ENCODE data around the gene PTPRK.

Gene PTPRK

DNA sequence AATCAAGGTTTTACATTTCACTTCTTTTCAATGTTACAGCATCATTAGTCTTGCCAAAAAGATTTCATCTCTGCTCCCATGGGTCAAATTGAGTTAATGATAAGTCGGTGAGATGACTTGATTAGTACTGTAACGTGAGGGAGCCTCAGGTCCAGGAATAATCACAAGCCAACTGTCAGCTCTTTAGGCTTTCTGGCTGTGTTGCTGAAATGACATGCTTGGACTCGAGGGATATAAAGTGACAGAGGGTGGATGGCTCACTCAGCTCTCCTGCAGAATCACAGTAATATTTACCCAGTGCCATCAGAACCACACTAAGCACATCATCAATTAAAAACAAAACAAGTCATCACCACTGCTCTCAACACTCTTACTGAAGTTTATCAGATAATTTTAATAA lies 423.4 kb downstream of the PTPRK start:
- Histone ChIP-seq H3K4me2 (ENCODE audit: low read length, poor library complexity, severe bottlenecking) (no peak overlapping the region), H3K4me1 (ENCODE audit: control insufficient read depth, insufficient read depth, low read depth, low read length) (no peaks in the 10 kb centered on the region), H3K27ac (ENCODE audit: low read length, poor library complexity, severe bottlenecking) (no peak overlapping the region), H2BK5ac (ENCODE audit: low read depth, low read length, poor library complexity, severe bottlenecking) (no peak overlapping the region), H3K4ac (ENCODE audit: low read depth in 1 of 2, low read length in 2 of 2) (no peak overlapping the region), H3K27me3 (ENCODE audit: control insufficient read depth in 1 of 2, insufficient read depth in 1 of 2, low read length in 2 of 2) (no peaks in the 10 kb centered on the region), H2AFZ (ENCODE audit: low read depth, low read length) (no peak overlapping the region), H4K91ac (ENCODE audit: low read length) (peak overlapping the region; percentile 27), H3K23ac (ENCODE audit: low read length in 2 of 2) (no peak overlapping the region), H2AK5ac (ENCODE audit: low read length, severe bottlenecking) (no peak overlapping the region), H2BK12ac (ENCODE audit: low read length in 2 of 2) (no peak overlapping the region), H3K9ac (ENCODE audit: low read length) (no peak overlapping the region), H3K9me3 (ENCODE audit: control insufficient read depth, low read length) (no peaks in the 10 kb centered on the region), H3K14ac (ENCODE audit: low read length in 2 of 2) (no peak overlapping the region), H2BK15ac (ENCODE audit: low read depth, poor library complexity, severe bottlenecking) (no peak overlapping the region), H3K4me3 (ENCODE audit: insufficient read depth in 1 of 2, low read depth in 1 of 2, low read length in 2 of 2) (no peak overlapping the region), H3K36me3 (ENCODE audit: control insufficient read depth in 1 of 2, insufficient read depth in 2 of 2, low read depth in 1 of 2, low read length in 2 of 2) (no peaks in the 10 kb centered on the region), H2BK120ac (ENCODE audit: low read depth, low read length) (no peak overlapping the region), H4K8ac (ENCODE audit: low read length) (peak overlapping the region; percentile 41), H3K18ac (ENCODE audit: low read depth in 1 of 2, low read length in 2 of 2) (no peak overlapping the region), H3K79me1 (replicated peaks; ENCODE audit: low read length, poor library complexity, severe bottlenecking) (peaks cover 9% of the 10 kb centered on the region)
- 97% methylated on average over 3 of the region's 3 CpGs for WGBS
- DNase-seq: no peak

DNA sequence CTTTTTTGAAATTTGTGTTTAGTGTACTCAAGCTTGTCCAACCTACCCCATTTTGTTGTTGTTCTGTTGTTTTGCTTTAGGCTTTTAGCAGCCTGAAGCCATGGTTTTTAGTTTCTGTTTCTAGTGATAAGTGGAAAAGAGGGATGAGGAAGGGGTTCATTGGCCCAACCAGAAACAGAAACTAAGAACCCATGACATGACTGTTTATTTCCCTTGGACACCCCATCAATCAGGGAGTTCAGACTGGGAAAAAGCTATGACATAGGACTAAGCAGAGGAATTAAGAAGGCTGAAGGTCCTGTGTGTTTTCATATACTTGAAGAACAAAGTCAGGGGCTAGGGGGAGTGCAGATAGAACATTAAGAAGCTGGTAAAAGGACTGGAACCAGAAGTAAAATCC lies 425.0 kb downstream of the PTPRK start:
- Histone ChIP-seq H3K4me1 (ENCODE audit: control insufficient read depth, insufficient read depth, low read depth, low read length) (no peaks in the 10 kb centered on the region), H2BK120ac (ENCODE audit: low read depth, low read length) (no peak overlapping the region), H3K4me2 (ENCODE audit: low read length, poor library complexity, severe bottlenecking) (no peak overlapping the region), H3K9ac (ENCODE audit: low read length) (no peak overlapping the region), H3K36me3 (ENCODE audit: control insufficient read depth in 1 of 2, insufficient read depth in 2 of 2, low read depth in 1 of 2, low read length in 2 of 2) (no peaks in the 10 kb centered on the region), H3K18ac (ENCODE audit: low read depth in 1 of 2, low read length in 2 of 2) (no peak overlapping the region), H3K27me3 (ENCODE audit: control insufficient read depth in 1 of 2, insufficient read depth in 1 of 2, low read length in 2 of 2) (no peaks in the 10 kb centered on the region), H2BK5ac (ENCODE audit: low read depth, low read length, poor library complexity, severe bottlenecking) (no peak overlapping the region), H3K4ac (ENCODE audit: low read depth in 1 of 2, low read length in 2 of 2) (no peak overlapping the region), H4K8ac (ENCODE audit: low read length) (no peak overlapping the region), H3K9me3 (ENCODE audit: control insufficient read depth, low read length) (no peaks in the 10 kb centered on the region), H3K79me1 (replicated peaks; ENCODE audit: low read length, poor library complexity, severe bottlenecking) (peaks cover 11% of the 10 kb centered on the region), H2BK12ac (ENCODE audit: low read length in 2 of 2) (no peak overlapping the region), H3K23ac (ENCODE audit: low read length in 2 of 2) (no peak overlapping the region), H3K14ac (ENCODE audit: low read length in 2 of 2) (no peak overlapping the region), H2AK5ac (ENCODE audit: low read length, severe bottlenecking) (no peak overlapping the region), H2AFZ (ENCODE audit: low read depth, low read length) (no peak overlapping the region), H3K27ac (ENCODE audit: low read length, poor library complexity, severe bottlenecking) (no peak overlapping the region), H4K91ac (ENCODE audit: low read length) (no peak overlapping the region), H2BK15ac (ENCODE audit: low read depth, poor library complexity, severe bottlenecking) (no peak overlapping the region), H3K4me3 (ENCODE audit: insufficient read depth in 1 of 2, low read depth in 1 of 2, low read length in 2 of 2) (no peak overlapping the region)
- DNase-seq: peak; percentile 75

DNA sequence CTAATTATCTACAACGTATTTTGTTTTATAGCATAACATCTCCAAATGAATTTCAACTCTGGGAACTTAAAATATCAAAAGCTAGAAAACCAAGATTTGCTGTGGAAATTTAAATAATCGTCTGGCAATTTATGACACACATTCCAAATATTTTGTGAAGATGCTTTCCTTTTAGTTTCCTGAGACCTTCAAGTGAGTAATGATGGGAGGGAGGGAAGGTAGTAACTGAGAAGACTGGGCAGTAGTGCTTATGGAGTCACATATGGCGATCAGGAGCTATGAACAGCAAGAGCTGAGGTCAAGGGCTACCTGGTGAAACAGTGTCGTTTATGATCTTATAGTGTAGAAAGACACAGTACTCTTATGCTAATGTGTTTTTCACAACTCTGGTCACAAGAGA lies 441.4 kb downstream of the PTPRK start:
- Histone ChIP-seq H3K14ac (ENCODE audit: low read length in 2 of 2) (no peak overlapping the region), H3K36me3 (ENCODE audit: control insufficient read depth in 1 of 2, insufficient read depth in 2 of 2, low read depth in 1 of 2, low read length in 2 of 2) (peaks cover 0 to 19% of the 10 kb centered on the region in 2 experiments), H3K27ac (ENCODE audit: low read length, poor library complexity, severe bottlenecking) (no peak overlapping the region), H2AK5ac (ENCODE audit: low read length, severe bottlenecking) (no peak overlapping the region), H2BK12ac (ENCODE audit: low read length in 2 of 2) (no peak overlapping the region), H3K27me3 (ENCODE audit: control insufficient read depth in 1 of 2, insufficient read depth in 1 of 2, low read length in 2 of 2) (no peaks in the 10 kb centered on the region), H2AFZ (ENCODE audit: low read depth, low read length) (no peak overlapping the region), H3K23ac (ENCODE audit: low read length in 2 of 2) (no peak overlapping the region), H2BK120ac (ENCODE audit: low read depth, low read length) (no peak overlapping the region), H3K79me1 (replicated peaks; ENCODE audit: low read length, poor library complexity, severe bottlenecking) (no peaks in the 10 kb centered on the region), H2BK15ac (ENCODE audit: low read depth, poor library complexity, severe bottlenecking) (no peak overlapping the region), H2BK5ac (ENCODE audit: low read depth, low read length, poor library complexity, severe bottlenecking) (no peak overlapping the region), H3K4me3 (ENCODE audit: insufficient read depth in 1 of 2, low read depth in 1 of 2, low read length in 2 of 2) (no peak overlapping the region), H3K4me2 (ENCODE audit: low read length, poor library complexity, severe bottlenecking) (no peak overlapping the region), H3K18ac (ENCODE audit: low read depth in 1 of 2, low read length in 2 of 2) (no peak overlapping the region), H3K9me3 (ENCODE audit: control insufficient read depth, low read length) (no peaks in the 10 kb centered on the region), H3K9ac (ENCODE audit: low read length) (no peak overlapping the region), H3K4me1 (ENCODE audit: control insufficient read depth, insufficient read depth, low read depth, low read length) (no peaks in the 10 kb centered on the region), H4K8ac (ENCODE audit: low read length) (no peak overlapping the region), H3K4ac (ENCODE audit: low read depth in 1 of 2, low read length in 2 of 2) (no peak overlapping the region), H4K91ac (ENCODE audit: low read length) (no peak overlapping the region)
- no peak for DNase-seq
- WGBS: 95% methylated on average over 3 of the region's 4 CpGs

GRCh38 chr6:128078276-128078675 lies 442.1 kb downstream of the PTPRK start:
- H3K27me3 ChIP-seq (ENCODE audit: control insufficient read depth in 1 of 2, insufficient read depth in 1 of 2, low read length in 2 of 2): no peaks in the 10 kb centered on the region
- H3K18ac ChIP-seq (ENCODE audit: low read depth in 1 of 2, low read length in 2 of 2): no peak overlapping the region
- no peaks in the 10 kb centered on the region for H3K79me1 ChIP-seq (replicated peaks; ENCODE audit: low read length, poor library complexity, severe bottlenecking)
- peaks cover 0 to 19% of the 10 kb centered on the region in 2 experiments for H3K36me3 ChIP-seq (ENCODE audit: control insufficient read depth in 1 of 2, insufficient read depth in 2 of 2, low read depth in 1 of 2, low read length in 2 of 2)
- no peaks in the 10 kb centered on the region for H3K9me3 ChIP-seq (ENCODE audit: control insufficient read depth, low read length)
- no peak overlapping the region for H4K8ac ChIP-seq (ENCODE audit: low read length)
- H2AFZ ChIP-seq (ENCODE audit: low read depth, low read length): no peak overlapping the region
- no peak overlapping the region for H3K9ac ChIP-seq (ENCODE audit: low read length)
- no peaks in the 10 kb centered on the region for H3K4me1 ChIP-seq (ENCODE audit: control insufficient read depth, insufficient read depth, low read depth, low read length)
- no peak for DNase-seq
- H2BK12ac ChIP-seq (ENCODE audit: low read length in 2 of 2): no peak overlapping the region
- H2BK5ac ChIP-seq (ENCODE audit: low read depth, low read length, poor library complexity, severe bottlenecking): no peak overlapping the region
- H3K23ac ChIP-seq (ENCODE audit: low read length in 2 of 2): no peak overlapping the region
- H2BK120ac ChIP-seq (ENCODE audit: low read depth, low read length): no peak overlapping the region
- H3K4ac ChIP-seq (ENCODE audit: low read depth in 1 of 2, low read length in 2 of 2): no peak overlapping the region
- H4K91ac ChIP-seq (ENCODE audit: low read length): no peak overlapping the region
- no peak overlapping the region for H2AK5ac ChIP-seq (ENCODE audit: low read length, severe bottlenecking)
- WGBS: no CpG with 5 or more reads among the region's 2 CpGs
- H3K27ac ChIP-seq (ENCODE audit: low read length, poor library complexity, severe bottlenecking): no peak overlapping the region
- H3K14ac ChIP-seq (ENCODE audit: low read length in 2 of 2): no peak overlapping the region
- H3K4me2 ChIP-seq (ENCODE audit: low read length, poor library complexity, severe bottlenecking): no peak overlapping the region
- H2BK15ac ChIP-seq (ENCODE audit: low read depth, poor library complexity, severe bottlenecking): no peak overlapping the region
- no peak overlapping the region for H3K4me3 ChIP-seq (ENCODE audit: insufficient read depth in 1 of 2, low read depth in 1 of 2, low read length in 2 of 2)
